GM12872 (cell line): ENCODE results near the gene TMEM200A.

ENCODE experiments used
- CTCF ChIP-seq: IDR thresholded peaks from 3 replicates; pipeline ENCODE4 v1.5.1; 2011; ENCODE audit warnings: low read depth, mild to moderate bottlenecking, low read length, moderate library complexity; ENCODE audit not compliant: insufficient read depth

TMEM200A gene

DNA sequence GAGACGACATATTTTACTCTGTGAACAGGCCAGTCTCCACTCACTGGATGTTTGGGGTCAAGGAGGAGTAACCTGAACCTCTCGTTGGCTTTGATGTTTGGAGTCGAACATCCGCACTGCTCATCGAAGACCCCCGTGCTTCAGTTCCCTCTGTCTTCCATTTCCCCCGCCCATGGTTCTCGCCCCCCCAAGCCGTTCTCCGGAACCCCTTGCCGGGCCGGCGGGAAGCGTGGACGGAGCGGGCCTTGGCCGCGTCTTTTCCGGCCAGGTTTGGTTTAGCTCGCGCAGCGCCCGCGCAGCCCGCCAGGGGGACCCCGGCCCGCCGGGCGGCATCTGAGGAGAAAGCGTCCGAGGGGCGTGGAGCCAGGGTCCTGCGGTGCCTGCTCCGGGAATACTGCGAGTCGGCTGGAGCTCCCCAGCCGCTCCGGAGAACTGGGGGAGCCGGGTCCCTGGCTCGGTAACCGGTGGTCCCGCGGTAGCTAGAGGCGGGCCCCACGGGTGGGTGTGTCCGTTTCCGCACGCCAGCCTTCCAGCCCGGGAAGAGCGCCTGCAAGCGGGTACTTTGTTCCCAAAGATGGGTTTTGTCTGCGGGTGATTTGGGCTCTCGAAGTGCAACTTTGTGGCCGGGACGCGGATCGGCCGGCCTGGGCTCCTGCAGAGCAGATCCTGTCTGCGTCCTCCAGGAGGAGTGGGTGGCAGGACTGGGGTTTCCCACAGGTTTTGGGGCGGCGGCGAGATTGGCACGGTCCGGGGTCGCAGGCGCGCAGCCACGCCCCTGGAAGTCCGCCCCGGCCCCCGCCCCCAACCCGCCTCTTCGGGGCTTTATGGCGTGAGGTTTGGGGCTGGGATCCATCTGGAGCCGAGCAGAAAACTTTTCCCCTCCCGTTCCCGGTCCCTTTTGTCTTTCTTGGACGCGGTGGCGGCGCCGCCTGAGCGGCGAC is at the start of gene TMEM200A:
Gene TMEM200A (plus strand): TSS at position 852 of the 941 bp plus-strand sequence. CDS start 74,406 bp downstream, outside the sequence.
- peak; percentile 75 for TF ChIP-seq CTCF

DNA sequence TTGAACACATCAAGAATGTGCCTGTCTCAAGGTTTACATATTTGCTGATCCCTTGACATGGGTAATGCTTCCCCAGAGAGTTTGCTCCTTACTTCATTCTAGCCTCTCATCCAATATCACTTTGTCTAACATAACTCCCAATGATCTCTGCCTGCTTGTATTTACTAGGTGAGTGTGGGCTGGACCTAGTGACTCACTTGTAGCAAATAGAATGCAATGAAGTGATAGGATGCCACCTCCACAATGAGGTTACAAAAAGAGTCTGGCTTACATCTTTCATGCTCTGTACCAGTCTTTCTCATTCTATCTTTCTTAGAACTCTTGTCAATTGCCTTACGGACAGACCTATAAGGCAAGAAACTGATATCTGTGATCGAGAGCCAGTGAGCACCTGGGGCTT is 44.9 kb upstream of the TMEM200A start:
- no peak for TF ChIP-seq CTCF

GRCh38 chr6:130322673-130323268 is 43.0 kb upstream of the TMEM200A start:
- TF ChIP-seq CTCF = peak; percentile 83

DNA sequence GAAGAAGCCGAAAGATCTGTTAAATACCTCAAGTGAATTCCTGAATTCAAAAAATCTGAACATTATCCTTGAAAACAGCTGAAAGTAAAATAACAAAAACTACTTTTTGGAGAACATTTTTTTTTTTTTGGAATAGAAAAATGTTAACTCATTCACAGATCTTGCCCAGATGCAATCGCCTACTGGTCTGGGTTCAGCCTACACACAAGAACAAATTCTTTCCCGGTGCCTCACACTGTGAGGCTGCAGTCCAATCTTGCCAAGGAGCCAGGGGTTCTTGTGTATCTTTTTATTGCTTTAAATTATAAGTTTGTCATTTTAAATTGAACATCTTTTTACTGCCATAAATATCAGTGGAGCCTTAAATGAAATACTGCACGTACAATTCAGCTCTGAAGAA is 41.2 kb upstream of the TMEM200A start:
- no peak for TF ChIP-seq CTCF

DNA sequence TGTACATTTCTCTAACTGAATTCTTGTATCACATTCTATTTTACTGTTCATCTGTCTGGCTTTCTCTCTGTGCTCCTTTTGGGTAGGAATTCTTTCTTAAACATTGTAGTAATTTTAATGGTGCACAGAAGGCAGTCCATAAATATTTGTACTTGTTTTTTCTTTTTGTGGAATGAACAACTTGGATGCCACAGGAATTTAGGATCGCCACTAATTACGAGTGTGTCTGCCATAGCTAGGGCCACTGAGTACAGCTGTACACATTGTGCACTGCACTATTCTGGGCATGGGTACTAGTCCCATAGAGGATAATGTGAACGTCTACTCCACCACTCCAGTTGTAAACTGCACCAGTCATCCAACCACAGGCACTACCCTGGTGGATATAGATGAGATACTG is 39.3 kb upstream of the TMEM200A start:
- no peak for TF ChIP-seq CTCF

DNA sequence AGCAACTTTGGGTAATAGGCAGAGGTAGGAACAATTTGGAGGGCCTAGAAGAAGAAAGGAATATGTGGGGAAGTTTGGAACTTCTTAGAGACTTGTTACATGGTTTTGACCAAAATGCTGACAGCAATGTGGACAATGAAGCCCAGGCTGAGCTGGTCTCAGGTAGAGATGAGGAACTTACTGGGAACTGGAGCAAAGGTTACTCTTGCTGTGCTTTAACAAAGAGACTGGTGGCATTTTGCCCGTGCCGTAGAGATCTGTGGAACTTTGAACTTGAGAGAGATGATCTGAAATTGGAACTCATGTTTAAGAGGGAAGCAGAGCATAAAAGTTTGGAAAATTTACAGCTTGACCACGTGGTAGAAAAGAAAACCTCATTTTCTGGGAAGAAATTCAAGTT is 28.3 kb upstream of the TMEM200A start:
- TF ChIP-seq CTCF = no peak

DNA sequence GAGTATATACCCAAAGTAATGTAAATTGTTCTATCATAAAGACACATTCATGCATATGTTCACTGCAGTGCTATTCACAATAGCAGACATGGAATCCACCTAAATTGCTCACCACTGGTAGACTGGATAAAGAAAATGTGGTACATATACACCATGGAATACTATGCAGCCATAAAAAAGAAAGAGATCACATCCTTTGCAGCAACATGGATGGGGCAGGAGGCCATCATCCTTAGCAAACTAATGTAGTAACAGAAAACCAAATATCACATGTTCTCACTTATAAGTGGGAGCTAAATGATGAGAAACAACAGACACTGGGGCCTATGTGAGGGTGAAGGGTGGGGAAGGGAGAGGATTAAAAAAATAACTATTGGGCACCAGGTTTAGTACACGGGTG is 11.5 kb upstream of the TMEM200A start:
- TF ChIP-seq CTCF = no peak
